GM18511 (cell line): ENCODE results near the gene COL23A1.

Source experiments
- ATAC-seq: cut with Tn5 transposase; IDR thresholded peaks from one replicate; pipeline ENCODE4 v1.9.1; 2021; ENCODE audit warnings: mild to moderate bottlenecking, moderate library complexity; ENCODE audit not compliant: unreplicated experiment

COL23A1 gene

GRCh38 chr5:178350361-178351220, 239.6 kb downstream of the COL23A1 start:
- no peak for ATAC-seq

- no peak for ATAC-seq
Observed at GRCh38 chr5:178349625-178350353, 240.4 kb downstream of the COL23A1 start.

- no peak for ATAC-seq
Observed at GRCh38 chr5:178349075-178349511, 241.1 kb downstream of the COL23A1 start.

GRCh38 chr5:178348356-178349074, 241.7 kb downstream of the COL23A1 start:
- ATAC-seq: no peak

GRCh38 chr5:178347956-178348355, 242.2 kb downstream of the COL23A1 start:
- ATAC-seq: no peak

GRCh38 chr5:178346607-178347334, 243.4 kb downstream of the COL23A1 start:
- ATAC-seq: no peak

- ATAC-seq: no peak
Observed at GRCh38 chr5:178343306-178343705, 246.9 kb downstream of the COL23A1 start.

- ATAC-seq: no peak
Observed at GRCh38 chr5:178341851-178342140, 248.4 kb downstream of the COL23A1 start.

GRCh38 chr5:178341091-178341850, 248.9 kb downstream of the COL23A1 start:
- no peak for ATAC-seq

- ATAC-seq: no peak
Observed at GRCh38 chr5:178340637-178341036, 249.6 kb downstream of the COL23A1 start.

GRCh38 chr5:178340187-178340586, 250.0 kb downstream of the COL23A1 start:
- ATAC-seq: no peak

GRCh38 chr5:178339272-178339671, 250.9 kb downstream of the COL23A1 start:
- no peak for ATAC-seq

GRCh38 chr5:178338750-178339144, 251.4 kb downstream of the COL23A1 start:
- ATAC-seq: no peak

- no peak for ATAC-seq
Observed at GRCh38 chr5:178338126-178338749, 252.0 kb downstream of the COL23A1 start.

- ATAC-seq: no peak
Observed at GRCh38 chr5:178337334-178337741, 252.9 kb downstream of the COL23A1 start.

GRCh38 chr5:178336889-178337288, 253.3 kb downstream of the COL23A1 start:
- no peak for ATAC-seq

- no peak for ATAC-seq
Observed at GRCh38 chr5:178335302-178336030, 254.7 kb downstream of the COL23A1 start.

GRCh38 chr5:178334861-178335260, 255.3 kb downstream of the COL23A1 start:
- ATAC-seq: no peak
